ENCODE results near the gene TPCN2.
A peak's percentile ranks its signal among the peaks of the same experiment; 100 is the strongest.
"Not testable (repeated sequence)": the region's sequence is repeated elsewhere in the genome, so short reads cannot be mapped to it uniquely, and the experiment has no call there.

The TPCN2 gene

DNA sequence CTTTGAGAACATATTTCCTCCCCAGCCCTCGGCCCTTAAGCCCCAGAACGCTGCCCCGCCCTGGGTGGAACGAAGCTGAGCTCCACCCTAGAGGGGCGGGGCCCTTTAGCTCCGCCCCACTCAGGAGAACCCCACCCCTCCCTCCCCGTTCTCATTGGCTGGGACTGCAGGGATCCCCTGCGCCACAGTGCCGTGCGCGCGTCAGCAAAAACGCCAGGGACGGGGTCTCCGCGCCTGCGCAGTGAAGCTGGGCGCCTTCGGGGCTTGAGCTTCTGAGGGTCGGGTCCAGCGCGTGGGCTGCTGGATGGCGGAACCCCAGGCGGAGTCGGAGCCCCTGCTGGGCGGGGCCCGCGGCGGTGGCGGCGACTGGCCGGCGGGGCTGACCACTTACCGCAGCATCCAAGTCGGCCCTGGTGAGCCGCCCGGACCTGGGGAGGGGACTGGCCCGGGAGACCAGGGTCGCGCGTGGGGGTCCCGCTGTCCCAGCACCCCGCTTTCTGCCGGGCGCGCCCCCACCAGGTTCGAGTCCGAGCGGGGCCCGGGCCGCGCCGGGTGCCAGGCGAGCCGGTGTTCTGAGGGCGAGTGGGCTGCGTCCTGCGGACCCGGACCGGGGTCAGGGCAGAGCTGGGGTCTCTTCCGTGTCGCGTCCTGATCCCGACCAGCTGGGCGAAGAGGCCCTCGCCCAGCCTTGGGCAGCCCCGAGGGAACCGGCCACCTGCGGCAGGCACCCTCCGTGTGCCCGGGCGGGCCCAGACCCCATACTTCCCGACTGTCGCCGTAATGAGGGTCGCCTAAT is at the start of gene TPCN2:
TSS of gene TPCN2 (plus strand) at position 239 of the 796 bp plus-strand sequence. CDS start at position 305, 66 bp downstream.
- peak; percentile 70 for DNase-seq (ENCODE audit: low read depth)

- no peak for DNase-seq (ENCODE audit: low read depth)
These were observed 49.5 kb upstream of the TPCN2 start for GRCh38 chr11:68999093-68999747.

DNA sequence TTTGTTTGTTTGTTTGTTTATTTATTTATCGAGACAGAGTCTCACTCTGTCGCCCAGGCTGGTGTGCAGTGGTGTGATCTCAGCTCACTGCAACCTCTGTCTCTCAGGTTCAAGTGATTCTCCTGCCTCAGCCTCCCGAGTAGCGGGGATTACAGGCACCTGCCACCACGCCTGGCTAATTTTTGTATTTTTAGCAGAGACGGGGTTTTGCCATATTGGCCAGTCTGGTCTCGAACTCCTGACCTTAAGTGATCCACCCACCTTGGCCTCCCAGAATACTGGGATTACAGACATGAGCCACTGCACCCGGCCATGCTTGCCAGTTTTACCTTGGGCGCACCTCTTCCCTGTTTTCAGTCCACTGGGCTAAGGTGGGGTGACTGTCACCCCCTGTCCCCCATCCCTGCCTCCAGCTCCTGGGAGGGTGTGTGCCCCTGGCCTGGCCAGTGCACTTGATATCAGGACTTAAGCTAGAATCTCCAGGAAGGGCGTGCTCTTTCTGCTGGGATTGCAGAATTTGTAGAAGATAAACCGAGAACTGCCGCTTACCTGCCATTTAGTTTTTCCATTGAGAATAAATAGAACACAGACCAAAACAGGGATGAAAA is 48.9 kb upstream of the TPCN2 start:
- DNase-seq (ENCODE audit: low read depth): not testable (repeated sequence)

DNA sequence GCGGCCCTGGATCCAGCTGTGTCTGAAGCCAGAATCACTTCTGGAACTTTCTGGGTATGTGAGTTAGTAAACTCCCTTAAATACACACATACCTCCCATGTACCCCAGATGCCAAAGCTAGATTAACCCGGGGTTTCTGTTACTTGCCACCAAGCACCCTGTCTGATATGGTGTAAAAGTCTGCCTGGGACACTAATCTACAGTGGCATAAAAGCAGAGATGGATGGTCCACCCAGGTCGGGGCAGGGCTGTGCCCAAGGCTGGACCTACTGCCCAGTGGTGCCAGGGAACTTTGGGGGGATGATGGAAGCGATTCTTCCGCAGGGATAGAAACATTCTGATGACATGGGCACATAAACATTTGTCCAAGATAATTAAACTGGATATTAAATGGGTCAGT is 48.3 kb upstream of the TPCN2 start:
- DNase-seq (ENCODE audit: low read depth): no peak

DNA sequence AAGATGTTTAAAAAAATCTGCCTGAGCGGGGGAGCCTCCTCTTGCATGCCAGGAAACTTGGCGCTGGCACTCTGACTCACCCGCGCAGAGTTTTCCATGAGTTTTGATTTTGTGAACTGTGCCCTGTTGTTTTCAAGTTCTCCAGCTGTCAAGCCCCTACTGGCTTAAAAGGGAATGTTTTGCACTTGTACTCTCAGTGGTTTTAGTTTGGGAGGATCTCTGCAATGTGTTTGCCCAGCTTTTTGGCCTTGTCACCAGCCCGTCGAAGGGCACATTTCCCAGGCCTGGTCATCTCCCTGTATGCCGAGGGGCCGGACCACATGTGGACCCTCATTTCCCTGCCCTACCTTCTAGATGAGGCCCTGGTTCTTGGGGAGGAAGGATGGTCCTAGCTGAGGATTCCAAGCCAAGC is 47.9 kb upstream of the TPCN2 start:
- DNase-seq (ENCODE audit: low read depth): no peak

DNA sequence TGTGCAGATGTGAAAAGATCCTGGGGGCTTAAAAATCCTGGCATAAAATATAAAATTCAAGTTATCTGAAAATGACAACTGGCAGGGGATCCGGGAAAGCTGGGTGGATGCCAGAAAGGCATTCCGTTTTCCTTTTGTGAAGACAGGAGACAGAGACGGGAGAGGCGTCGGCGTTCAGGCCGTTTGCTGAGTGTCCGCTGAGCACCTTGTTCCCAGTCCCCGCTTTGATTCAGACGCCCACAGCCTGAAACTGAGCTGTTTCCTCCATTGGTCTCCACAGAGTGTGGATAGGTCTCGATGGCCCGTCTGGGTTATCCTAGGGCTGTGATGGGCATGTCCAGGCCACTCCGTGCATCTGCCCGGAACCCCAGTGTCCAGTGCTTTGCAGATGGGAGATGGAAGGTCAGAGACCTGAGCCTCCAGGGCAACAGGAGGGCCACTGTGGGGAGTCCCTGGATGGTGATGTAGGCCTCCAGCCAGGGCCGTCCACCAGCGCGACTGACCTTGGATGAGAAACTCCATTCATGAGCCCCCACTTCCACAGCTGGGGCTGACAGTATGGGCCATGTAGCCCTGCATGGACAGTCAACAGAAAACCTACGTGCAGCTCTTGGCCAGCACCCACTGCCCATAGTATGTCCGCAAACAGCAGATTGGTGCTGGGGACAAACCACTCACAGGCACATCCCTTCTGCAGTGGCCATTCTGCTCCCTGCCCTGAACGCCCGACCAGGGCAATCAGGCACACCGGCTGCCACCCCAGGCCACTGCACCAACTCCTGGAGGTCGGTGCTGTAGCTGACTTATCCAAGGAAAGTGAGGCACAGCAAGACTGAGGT is 47.3 kb upstream of the TPCN2 start:
- no peak for DNase-seq (ENCODE audit: low read depth)

DNA sequence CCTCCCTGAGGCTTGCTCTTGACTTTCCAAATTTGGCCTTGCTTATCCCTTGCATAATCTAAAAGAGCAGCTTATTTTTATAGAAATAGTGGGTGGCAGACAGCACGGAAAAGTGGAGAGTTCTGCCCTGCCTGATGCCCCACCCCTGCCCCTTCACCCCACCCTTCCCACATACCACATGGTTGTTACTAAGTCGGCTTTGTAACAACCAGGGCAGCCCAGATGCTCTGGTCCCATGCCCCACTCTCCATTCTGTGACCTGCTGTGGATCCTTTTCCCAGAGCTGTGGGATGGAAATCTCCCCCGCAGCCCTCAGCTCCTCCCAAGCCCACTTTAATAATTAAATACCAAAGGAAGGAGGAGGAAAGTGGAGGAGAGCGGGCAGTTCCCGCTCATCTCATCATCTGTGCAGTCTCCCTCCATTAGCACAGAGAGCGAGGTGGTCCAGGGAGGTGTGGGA is 46.6 kb upstream of the TPCN2 start:
- no peak for DNase-seq (ENCODE audit: low read depth)

- DNase-seq (ENCODE audit: low read depth): no peak
These were observed 46.0 kb upstream of the TPCN2 start for GRCh38 chr11:69002570-69003231.

- DNase-seq (ENCODE audit: low read depth): no peak
These were observed 45.3 kb upstream of the TPCN2 start for GRCh38 chr11:69003301-69003865.

- DNase-seq (ENCODE audit: low read depth): no peak
These were observed 44.8 kb upstream of the TPCN2 start for GRCh38 chr11:69003866-69004367.

DNA sequence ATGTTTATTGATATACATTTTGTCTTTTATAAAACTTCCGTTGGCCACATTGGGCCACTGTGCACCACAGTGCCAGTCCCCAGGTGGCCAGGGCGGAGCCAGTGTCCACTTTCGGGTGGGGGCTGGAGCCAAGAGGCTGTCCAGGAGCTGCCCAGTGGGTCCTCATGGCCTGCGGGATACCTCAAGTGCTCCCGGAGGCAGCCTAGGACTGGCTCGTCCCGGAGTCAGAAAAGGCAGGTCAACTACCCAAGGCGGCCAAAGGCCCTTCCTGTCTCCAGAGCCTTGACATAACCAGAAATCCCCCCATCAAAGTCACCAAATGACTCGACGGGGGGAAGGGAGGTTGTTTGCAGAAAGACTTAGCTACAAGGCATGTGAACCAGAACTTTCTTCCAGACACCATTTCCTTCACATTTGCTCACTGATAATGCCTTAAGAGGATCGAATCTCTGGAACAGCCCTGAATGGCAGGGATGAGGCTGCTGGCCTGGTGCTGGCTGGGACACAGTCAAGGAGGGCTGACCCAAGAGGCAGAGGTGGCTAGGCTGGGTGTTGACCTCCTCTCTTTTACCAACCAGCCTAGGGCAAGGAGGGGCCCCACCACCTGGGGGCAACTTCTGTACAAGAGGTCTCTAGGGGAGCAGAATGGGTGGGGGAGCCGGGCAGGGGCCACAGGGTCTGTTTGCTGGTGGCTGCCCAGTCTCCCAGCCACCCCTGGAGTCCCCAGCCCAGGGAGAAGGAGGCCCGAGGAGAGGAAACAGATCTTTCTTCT is 44.1 kb upstream of the TPCN2 start:
- DNase-seq (ENCODE audit: low read depth): no peak

GRCh38 chr11:69005183-69005630 is 43.5 kb upstream of the TPCN2 start:
- DNase-seq (ENCODE audit: low read depth): no peak

- no peak for DNase-seq (ENCODE audit: low read depth)
These were observed 42.9 kb upstream of the TPCN2 start for GRCh38 chr11:69005631-69006368.

DNA sequence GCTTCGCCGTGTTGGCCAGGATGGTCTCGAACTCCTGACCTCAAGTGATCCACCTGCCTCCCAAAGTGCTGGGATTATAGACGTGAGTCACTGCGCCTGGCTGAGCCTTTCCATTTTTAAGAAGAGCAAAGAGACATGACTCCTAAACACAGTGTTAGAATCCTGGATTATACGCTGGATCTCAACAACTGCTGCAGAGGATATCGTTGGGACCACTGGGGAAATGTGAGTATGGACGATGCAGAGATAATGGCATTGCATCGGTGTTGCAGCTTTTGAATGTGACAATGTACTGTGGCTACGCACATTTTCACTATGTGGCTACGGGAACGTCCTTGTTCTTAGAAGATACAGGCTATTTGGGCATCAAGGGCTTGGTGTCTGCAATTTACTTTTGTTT is 41.9 kb upstream of the TPCN2 start:
- no peak for DNase-seq (ENCODE audit: low read depth)

GRCh38 chr11:69007975-69008381 is 40.8 kb upstream of the TPCN2 start:
- no peak for DNase-seq (ENCODE audit: low read depth)

DNA sequence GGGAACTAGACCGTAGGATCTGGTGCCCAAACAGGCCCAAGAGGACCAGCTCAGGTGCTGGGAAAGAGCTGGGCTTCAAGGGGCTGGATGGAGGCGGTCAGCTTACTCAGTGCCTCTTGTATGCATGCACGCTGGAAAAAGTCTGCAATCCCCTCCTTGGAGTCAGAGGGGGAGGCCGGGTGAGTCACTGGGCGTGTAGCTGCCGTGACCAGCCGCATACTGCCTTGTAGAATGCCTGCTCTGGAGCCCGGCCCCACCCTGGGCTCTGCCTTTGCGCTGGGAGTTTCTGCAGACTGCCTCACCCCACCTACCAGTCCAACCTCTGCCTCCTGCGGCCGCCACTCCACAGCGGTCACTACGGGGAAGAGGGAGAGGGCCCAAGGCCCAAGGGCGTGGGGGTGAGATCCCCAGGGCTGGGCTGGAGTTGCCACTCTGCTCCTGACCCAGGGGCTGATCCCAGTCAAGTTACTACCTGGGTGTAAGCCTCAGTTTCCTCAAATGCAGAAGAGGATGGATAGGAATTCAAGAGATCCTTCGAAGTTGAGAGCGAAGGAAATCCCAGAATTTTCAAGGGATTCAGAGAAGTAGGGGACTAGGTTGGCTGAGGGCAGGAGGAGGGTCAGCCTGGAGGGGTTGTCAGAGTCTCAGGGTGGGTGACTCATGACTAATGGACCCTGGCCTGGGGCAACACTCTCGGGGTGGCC is 39.8 kb upstream of the TPCN2 start:
- DNase-seq (ENCODE audit: low read depth): peak; percentile 90

DNA sequence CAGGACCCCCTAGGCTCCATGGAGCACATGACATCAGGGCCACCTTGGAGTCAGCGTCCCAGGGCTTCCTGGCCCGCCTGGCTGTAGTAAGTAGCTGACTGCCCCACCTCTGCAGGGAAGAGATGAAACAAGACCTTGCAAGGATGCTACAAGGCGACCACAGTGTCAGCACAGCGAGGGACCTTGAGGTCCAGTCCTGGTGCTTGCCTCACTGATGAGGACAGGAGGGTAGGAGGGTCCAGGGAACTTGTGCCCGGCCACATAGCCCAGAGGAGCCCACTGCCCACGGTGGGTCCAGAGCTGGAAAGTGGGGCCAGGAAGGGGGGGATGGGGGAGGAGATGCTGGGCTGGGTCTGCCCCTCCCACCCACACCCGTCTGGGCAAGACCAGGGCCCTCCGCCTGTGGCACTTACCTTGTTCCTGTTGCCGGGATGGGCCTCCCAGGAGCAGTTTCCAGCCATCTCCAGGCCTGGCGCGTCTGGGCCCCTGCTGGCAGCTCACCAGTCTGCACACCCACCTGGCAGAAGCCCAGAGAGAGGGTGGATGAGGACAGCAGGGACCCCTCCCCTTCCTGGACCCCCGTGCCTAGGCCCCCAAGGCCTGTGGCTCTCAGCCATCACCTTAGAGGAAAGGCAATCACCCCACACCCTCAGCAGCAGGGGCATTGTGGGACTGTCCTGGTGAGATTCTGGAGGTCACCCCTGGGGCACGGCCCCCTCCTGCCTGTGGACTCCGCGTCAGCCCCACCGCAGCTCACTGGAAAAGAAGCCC is 39.1 kb upstream of the TPCN2 start:
- no peak for DNase-seq (ENCODE audit: low read depth)

GRCh38 chr11:69010361-69010891 is 38.3 kb upstream of the TPCN2 start:
- DNase-seq (ENCODE audit: low read depth): no peak

Measured in non-pigmented ciliary epithelial cell (primary cell).